Left lung (tissue), 10 donors: ENCODE measurements around the gene TMEM164. TPM values are rescaled to one million over a fixed set of nuclear protein-coding genes. Genes with fewer than 3 reads are reported as not detected.

ENCODE experiments used
- ATAC-seq: fragments of 200-7000 bp; cut with Tn5 transposase; one replicate; pipeline ENCODE4 v1.9.1; 2020; ENCODE audit warnings: moderate library complexity
- DNase-seq, 4 donors: peaks; one replicate each; pipeline ENCODE4 v3.0.0-alpha.2; 2013 to 2020
- H3K27ac ChIP-seq, 2 donors: fragments of 200-600 bp; sonication (generic) in 1 of 2; one replicate each; pipeline versions ENCODE4 v1.5.0 to v1.8.0; 2020 to 2021
- H3K27me3 ChIP-seq, 2 donors: fragments of 200-600 bp; sonication (generic) in 1 of 2; one replicate each; pipeline versions ENCODE4 v1.5.0 to v1.8.0; 2020 to 2021
- H3K36me3 ChIP-seq, 2 donors: fragments of 200-600 bp; sonication (generic) in 1 of 2; one replicate each; pipeline versions ENCODE4 v1.5.0 to v1.8.0; 2020 to 2021
- H3K4me1 ChIP-seq, 2 donors: fragments of 200-600 bp; one replicate each; pipeline ENCODE4 v1.8.0; 2021
- H3K4me3 ChIP-seq, 2 donors: fragments of 200-600 bp; sonication (generic) in 1 of 2; one replicate each; pipeline versions ENCODE4 v1.5.0 to v1.8.0; 2020 to 2021; ENCODE audit warnings: mild to moderate bottlenecking in 1 of 2
- H3K9me3 ChIP-seq, 2 donors: fragments of 200-600 bp; sonication (generic) in 1 of 2; one replicate each; pipeline versions ENCODE4 v1.5.0 to v1.8.0; 2020 to 2021
- intact Hi-C, 2 donors: fragments of 100-400 bp; cut with DNase I; formaldehyde crosslinking; loops; one replicate each; pipeline versions ENCODE4 v1.11.2 to v1.14.2; 2022
- polyA plus RNA-seq, 6 donors: library from polyadenylated mRNA; unstranded; fragments of 120-200 nt; gene quantifications; one replicate each; pipeline ENCODE4 v1.2.1, GENCODE V29; 2013; ENCODE audit not compliant: insufficient read length in 6 of 6
- total RNA-seq, 2 donors: library from RNA; stranded (reverse); fragmentation: NEBNext Ultra II Directional; extraction: Animal tissue kit (Norgen Biotek cat#: 25700); gene quantifications; one replicate each; pipeline ENCODE4 v1.2.1, GENCODE V29; 2021
- TF ChIP-seq, protein P1 (sequence below), 2 donors: fragments of 200-600 bp; sonication (generic) in 1 of 2; IDR thresholded peaks; one replicate each; pipeline versions ENCODE4 v1.5.0 to v1.8.0; 2021; ENCODE audit warnings: antibody characterized with exemption in 2 of 2
- donor health status: DM: no; HTN: yes; CAD: no.
- donor health status: DM: no; HTN: no; CAD: no.

The TMEM164 gene
- total and polyA plus RNA-seq, 8 donors, result 39.2 to 111 (median 47.0) TPM

DNA sequence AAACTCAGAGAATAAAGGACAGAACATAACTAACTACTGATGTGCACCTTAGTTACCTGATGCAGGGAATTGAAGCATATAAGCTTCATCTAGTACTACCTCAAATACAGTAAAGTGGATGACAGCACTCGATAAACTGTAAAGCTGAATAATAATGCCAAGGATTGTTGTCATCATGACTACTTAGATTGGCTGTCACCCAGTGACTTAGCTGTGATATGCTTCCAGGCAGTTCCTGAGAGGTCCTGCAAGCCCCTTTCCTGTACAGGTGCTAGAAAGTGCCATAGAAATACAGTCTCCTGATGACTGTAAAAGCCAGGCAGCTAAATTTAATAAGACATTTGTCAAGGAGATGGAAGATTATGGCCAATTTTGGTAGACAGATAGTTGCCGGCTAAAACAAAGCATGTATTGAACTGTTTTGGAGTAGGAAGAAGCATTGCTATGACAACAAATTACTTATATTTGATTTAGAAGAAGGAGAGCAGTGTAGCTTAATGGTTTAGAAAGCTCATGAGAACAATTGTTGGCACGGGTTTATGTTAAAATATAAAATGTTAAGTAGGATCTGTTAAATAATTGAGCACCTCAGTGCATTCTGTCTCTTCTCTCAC, 29.7 kb downstream of the TMEM164 start:
- peak; percentile 31 for ATAC-seq
- TF ChIP-seq, protein P1, sequence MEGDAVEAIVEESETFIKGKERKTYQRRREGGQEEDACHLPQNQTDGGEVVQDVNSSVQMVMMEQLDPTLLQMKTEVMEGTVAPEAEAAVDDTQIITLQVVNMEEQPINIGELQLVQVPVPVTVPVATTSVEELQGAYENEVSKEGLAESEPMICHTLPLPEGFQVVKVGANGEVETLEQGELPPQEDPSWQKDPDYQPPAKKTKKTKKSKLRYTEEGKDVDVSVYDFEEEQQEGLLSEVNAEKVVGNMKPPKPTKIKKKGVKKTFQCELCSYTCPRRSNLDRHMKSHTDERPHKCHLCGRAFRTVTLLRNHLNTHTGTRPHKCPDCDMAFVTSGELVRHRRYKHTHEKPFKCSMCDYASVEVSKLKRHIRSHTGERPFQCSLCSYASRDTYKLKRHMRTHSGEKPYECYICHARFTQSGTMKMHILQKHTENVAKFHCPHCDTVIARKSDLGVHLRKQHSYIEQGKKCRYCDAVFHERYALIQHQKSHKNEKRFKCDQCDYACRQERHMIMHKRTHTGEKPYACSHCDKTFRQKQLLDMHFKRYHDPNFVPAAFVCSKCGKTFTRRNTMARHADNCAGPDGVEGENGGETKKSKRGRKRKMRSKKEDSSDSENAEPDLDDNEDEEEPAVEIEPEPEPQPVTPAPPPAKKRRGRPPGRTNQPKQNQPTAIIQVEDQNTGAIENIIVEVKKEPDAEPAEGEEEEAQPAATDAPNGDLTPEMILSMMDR (IDR thresholded peaks at IDR 0.05), result no peak
- H3K9me3 ChIP-seq, result no peaks in the 10 kb centered on the region
- H3K4me1 ChIP-seq, result peaks cover 0 to 5% of the 10 kb centered on the region in 2 donors
- no peak overlapping the region for H3K27ac ChIP-seq
- intact Hi-C loops, result no loop called here
- H3K4me3 ChIP-seq, result no peak overlapping the region
- DNase-seq, result no peak
- no peaks in the 10 kb centered on the region for H3K36me3 ChIP-seq
- peaks cover 0 to 6% of the 10 kb centered on the region in 2 donors for H3K27me3 ChIP-seq

DNA sequence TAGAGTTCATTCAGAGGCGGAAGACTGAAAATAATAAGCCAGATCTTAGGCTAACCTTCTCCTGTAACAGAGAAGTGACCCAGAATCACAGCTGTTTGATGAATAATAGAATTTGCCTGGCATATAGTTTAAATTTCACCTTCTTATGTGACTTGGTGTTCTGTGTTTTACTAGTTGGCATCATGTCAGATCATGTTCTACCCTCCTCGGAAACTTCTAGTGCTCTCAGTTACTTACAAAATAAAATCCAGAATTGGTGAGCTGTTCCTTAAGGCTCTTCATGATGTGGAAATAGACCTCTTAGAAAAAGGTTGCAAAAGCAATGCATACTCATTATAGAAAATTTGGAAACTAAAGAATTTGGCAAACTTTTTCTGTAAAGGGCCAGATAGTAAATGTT, 31.1 kb downstream of the TMEM164 start:
- Histone ChIP-seq H3K4me3 (no peak overlapping the region), H3K27me3 (peaks cover 0 to 3% of the 10 kb centered on the region in 2 donors), H3K36me3 (no peaks in the 10 kb centered on the region), H3K27ac (no peak overlapping the region), H3K9me3 (no peaks in the 10 kb centered on the region), H3K4me1 (peaks cover 0 to 5% of the 10 kb centered on the region in 2 donors)
- DNase-seq (no peak), ATAC-seq (peak; percentile 29)
- intact Hi-C loops, result no loop called here
- TF ChIP-seq, protein P1 (IDR thresholded peaks at IDR 0.05), result no peak

DNA sequence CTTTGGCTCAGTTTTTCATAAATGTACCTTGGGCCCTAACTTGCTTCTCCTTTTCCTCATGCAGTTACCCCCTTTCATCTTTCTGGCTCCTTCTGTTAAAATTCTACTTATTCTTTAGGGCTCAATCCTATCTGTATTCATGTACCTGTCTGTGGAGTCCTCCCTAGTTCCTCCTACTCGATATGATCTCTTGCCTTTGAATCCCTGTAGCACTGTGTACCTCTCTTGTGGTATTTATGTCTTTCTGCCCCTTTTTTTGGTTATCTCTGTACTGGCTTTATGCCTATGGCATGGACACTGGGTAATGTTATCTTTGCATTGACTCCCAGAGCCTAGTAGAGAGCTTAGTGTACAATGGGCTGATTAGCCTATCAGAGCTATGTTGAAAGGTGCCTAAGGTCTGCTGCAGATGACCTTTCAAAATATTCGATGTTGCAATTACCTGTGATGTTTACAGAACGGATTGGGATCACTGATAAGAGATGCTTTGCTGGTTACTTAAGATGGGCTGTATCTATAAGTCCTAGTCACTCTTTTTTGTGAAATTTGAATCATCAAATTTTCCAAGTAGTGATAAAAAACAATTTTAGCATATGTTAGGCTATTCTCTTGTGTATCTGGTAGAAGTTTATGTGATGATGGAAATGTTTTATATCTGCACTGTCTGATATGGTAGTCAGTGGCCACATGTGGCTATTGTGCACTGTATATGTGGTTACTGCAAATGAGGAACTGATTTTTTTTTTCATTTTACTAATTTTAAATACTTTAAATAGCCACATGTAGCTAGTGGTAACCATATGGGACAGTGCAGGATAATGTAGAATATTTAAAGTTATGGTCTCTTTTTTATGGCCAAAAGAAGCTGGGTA, 33.5 kb downstream of the TMEM164 start:
- H3K36me3 ChIP-seq, result no peaks in the 10 kb centered on the region
- no peak overlapping the region for H3K27ac ChIP-seq
- no peaks in the 10 kb centered on the region for H3K9me3 ChIP-seq
- intact Hi-C loops, result no loop called here
- no peak overlapping the region for H3K4me3 ChIP-seq
- peaks cover 0 to 3% of the 10 kb centered on the region in 2 donors for H3K27me3 ChIP-seq
- TF ChIP-seq, protein P1 (IDR thresholded peaks at IDR 0.05), result no peak
- DNase-seq (no peak), ATAC-seq (peak; percentile 17)
- peaks cover 0 to 5% of the 10 kb centered on the region in 2 donors for H3K4me1 ChIP-seq

DNA sequence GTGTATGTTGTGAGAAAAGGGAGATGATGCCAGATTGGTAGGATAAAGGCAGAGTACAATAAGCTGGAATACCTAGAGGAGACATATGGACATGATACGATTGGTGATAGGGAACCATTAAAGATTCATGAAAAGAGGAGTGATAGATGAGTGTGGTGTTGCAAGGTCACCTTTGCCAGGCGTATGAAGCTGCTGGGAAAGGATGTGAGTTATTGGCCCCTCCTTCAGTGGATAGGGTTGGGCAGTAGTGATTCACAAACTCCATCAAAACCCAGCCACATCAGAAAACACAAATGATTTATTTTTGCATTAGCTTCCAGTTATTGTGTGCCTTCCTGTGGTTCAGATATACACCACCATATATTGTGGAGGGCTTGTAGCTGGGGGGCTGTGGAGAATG, 34.3 kb downstream of the TMEM164 start:
- no peaks in the 10 kb centered on the region for H3K36me3 ChIP-seq
- peaks cover 0 to 4% of the 10 kb centered on the region in 2 donors for H3K4me1 ChIP-seq
- H3K9me3 ChIP-seq, result no peaks in the 10 kb centered on the region
- H3K27me3 ChIP-seq, result peaks cover 0 to 3% of the 10 kb centered on the region in 2 donors
- no peak overlapping the region for H3K27ac ChIP-seq
- ATAC-seq (no peak), DNase-seq (no peak)
- H3K4me3 ChIP-seq, result no peak overlapping the region
- intact Hi-C loops, result no loop called here
- TF ChIP-seq, protein P1 (IDR thresholded peaks at IDR 0.05), result no peak

DNA sequence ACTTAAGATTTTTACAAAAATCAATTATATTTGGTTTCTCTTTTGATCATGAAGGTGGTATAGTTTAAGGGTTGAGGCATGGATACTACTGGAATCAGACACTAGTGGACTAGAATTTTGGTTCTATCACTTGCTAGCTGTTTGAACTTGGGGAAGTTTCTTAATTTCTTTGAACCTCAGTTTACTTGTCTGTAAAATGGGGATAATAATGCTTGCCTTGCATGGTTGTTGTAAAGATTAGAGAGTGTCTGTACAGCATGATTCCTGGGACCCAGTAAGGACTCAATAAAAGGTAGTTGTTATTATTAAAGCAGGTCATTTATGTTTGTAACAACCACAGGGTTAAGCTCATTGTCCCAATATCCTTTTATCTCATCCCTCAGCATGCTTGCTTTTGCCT, 36.0 kb downstream of the TMEM164 start:
- Histone ChIP-seq H3K27me3 (no peaks in the 10 kb centered on the region), H3K4me3 (no peak overlapping the region), H3K36me3 (no peaks in the 10 kb centered on the region), H3K9me3 (no peaks in the 10 kb centered on the region), H3K4me1 (peaks cover 0 to 17% of the 10 kb centered on the region in 2 donors), H3K27ac (no peak overlapping the region)
- intact Hi-C loops, result no loop called here
- ATAC-seq, result no peak
- TF ChIP-seq, protein P1 (IDR thresholded peaks at IDR 0.05), result no peak
- no peak for DNase-seq
